ENCODE measurements around the gene CFAP299. TPM values are rescaled to one million over a fixed set of nuclear protein-coding genes. Genes with fewer than 3 reads are reported as not detected.

Gene CFAP299
- total and polyA plus RNA-seq, 2 of the 8 experiments (the other 6 are each of a cell fraction or from before 2014, with no cell fraction given), result not detected

DNA sequence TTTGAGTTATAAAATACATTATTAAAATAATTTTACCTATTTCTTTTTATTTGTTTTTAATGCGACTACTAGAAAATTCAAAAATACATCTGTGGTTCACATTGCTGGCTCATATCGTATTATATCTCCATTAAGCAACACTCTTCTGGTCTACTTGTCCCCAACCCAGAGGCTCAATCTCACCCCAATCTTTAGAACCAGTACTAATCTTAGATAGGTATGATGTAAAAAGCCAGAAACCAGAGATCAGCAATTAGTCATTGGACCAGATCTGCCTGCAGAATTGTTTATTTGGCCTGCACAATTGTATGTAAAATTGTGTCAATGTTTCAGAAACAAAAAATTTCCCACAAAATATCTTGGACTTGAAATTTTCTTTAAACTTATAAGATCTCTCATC lies 539.4 kb downstream of the CFAP299 start (continued):
- TF ChIP-seq TEAD4 (IDR thresholded peaks at IDR 0.05; ENCODE audit: low read depth, low read length), result no peak
- no peak for TF ChIP-seq CREB1 (IDR thresholded peaks at IDR 0.05)
- TF ChIP-seq BACH1 (IDR thresholded peaks at IDR 0.05; ENCODE audit: low read length), result no peak
